KOPT-K1 (cell line): ENCODE data around the gene TDG.
"Not testable (repeated sequence)": the region's sequence is repeated elsewhere in the genome, so short reads cannot be mapped to it uniquely, and the experiment has no call there.

Experiments
- H3K27ac ChIP-seq: fragments of 200-600 bp; sonication (generic); 2 replicates; pipeline ENCODE4 v1.5.1; 2016; ENCODE audit warnings: antibody characterized with exemption, mild to moderate bottlenecking, low read depth, low read length; ENCODE audit not compliant: poor library complexity, severe bottlenecking
- H3K36me3 ChIP-seq: fragments of 200-600 bp; sonication (generic); 2 replicates; pipeline ENCODE4 v1.5.1; 2017; ENCODE audit warnings: antibody characterized with exemption, mild to moderate bottlenecking, low read length, moderate library complexity; ENCODE audit not compliant: insufficient read depth
- H3K9me3 ChIP-seq: fragments of 200-600 bp; sonication (generic); 2 replicates; pipeline ENCODE4 v1.5.1; 2017; ENCODE audit warnings: antibody characterized with exemption, low read length, mild to moderate bottlenecking; ENCODE audit not compliant: insufficient read depth, poor library complexity, severe bottlenecking

The TDG gene

DNA sequence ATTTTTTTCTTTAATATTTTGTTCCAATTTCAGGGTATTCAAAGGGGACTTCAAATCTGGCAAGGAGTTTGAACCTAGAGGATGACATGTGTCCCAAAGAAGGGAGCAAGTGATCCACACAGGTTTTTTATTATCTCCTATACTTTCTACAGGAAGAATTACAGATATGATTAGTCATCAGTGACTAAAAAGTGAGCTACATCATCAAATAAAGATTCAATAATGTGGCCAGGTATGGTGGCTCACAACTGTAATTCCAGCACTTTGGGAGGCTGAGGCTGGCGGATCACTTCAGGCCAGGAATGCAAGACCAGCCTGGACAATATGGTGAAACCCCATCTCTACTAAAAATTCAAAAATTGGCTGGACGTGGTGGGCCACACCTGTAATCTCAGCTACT, 60.1 kb downstream of the TDG start:
- no peak overlapping the region for H3K27ac ChIP-seq

DNA sequence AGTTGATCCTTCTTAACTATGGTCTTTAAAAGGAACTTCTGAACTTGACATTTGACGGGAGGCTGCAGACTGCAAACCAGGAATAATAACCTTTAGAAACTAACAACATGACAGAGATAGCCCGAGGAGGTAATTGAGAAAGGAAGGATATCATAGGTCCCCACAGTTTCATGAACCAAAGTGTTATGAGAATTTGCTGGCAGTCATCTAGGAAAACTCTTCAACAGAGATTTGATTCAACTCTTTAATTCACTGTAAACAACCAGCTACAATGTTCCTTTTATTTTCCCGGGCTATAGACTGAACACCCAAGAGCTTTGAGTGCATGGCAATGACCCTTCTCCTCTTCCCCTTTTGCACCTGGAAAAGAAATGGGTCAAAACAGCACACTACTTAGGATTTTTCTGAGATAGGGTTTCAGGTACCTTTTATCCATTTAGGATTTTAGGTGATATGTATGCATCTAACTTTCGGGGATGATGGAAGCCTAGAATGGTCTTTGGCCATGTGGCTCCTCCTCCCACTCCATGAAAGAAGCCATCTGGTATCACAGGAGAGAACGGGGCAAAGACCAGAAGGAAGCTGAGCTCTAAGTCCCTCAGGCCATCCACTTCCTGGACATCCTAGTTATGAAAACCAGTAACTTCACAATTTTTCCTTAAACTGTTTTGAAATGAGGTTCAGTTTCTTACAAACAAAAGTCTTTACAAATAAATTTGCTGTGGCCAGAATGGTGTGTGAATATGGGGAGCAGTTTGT, 61.3 kb downstream of the TDG start:
- Histone ChIP-seq H3K36me3 (no peaks in the 10 kb centered on the region), H3K9me3 (peaks cover 12% of the 10 kb centered on the region), H3K27ac (no peak overlapping the region)

More for the DNA sequence above, 60.1 kb downstream of the TDG start:
- Histone ChIP-seq H3K36me3 (no peaks in the 10 kb centered on the region), H3K9me3 (peaks cover 12% of the 10 kb centered on the region)

DNA sequence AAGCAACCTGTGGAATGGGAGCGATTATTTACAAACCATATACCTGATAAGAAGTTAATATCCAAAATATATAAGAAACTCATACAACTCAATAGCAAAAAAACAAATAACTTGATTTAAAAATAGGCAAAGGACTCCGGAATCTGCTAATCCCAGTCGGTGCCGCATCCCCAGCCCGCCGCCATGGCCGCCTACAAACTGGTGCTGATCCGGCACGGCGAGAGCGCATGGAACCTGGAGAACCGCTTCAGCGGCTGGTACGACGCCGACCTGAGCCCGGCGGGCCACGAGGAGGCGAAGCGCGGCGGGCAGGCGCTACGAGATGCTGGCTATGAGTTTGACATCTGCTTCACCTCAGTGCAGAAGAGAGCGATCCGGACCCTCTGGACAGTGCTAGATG, 64.9 kb downstream of the TDG start:
- not testable (repeated sequence) for H3K36me3 ChIP-seq, H3K27ac ChIP-seq, H3K9me3 ChIP-seq

DNA sequence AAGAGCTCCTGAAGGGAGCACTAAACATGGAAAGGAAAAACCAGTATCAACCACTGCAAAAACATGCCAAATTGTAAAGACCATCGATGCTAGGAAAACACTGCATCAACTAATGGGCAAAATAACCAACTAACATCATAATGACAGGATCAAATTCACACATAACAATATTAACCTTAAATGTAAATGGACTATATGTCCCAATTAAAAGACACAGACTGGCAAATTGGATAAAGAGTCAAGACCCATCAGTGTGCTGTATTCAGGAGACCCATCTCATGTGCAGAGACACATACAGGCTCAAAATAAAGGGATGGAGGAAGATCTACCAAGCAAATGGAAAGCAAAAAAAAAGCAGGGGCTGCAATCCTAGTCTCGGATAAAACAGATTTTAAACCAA, 70.5 kb downstream of the TDG start:
- not testable (repeated sequence) for H3K36me3 ChIP-seq, H3K9me3 ChIP-seq, H3K27ac ChIP-seq
